ENCODE results near the gene SAMMSON. TPM values are rescaled to one million over a fixed set of nuclear protein-coding genes. Genes with fewer than 3 reads are reported as not detected.

Gene SAMMSON
- total RNA-seq, 2 donors from 2014 or later, result 0.42 TPM; not detected in 1

DNA sequence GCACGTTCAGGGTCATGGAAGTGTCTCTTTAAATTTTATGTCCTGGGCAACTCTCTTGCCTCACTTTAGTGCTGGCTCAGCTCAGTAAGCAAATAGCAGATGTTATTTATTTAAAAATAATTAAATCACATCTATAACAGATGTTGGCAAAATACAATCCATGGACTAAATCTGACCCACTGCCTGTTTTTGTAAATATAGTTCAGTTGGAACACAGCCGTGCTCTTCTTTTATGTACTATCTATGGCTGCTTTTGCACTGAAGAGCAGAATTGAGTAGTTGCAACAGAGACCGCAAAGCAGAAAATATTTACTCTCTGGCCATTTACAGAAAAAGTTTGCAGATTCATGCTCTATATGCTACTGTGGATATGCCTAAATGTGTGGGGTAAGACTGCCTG, 79.2 kb downstream of the SAMMSON start:
- H3K27ac Mint-ChIP-seq, result no peak overlapping the region
- WGBS, 2 experiments (ENCODE audit: insufficient coverage in 1 of 2, insufficient read length in 1 of 2), result 92 to 95% methylated on average over 3 of the region's 3 CpGs
- peaks cover 22% of the 10 kb centered on the region for H3K9me3 Mint-ChIP-seq
- Histone ChIP-seq H3K9me3 (ENCODE audit: control insufficient read depth, low read length) (peaks cover 14% of the 10 kb centered on the region), H3K27ac (ENCODE audit: low read depth, low read length) (no peak overlapping the region), H3K4me1 (ENCODE audit: control insufficient read depth, insufficient read depth, low read length) (peaks cover 4% of the 10 kb centered on the region), H3K36me3 (ENCODE audit: control insufficient read depth, insufficient read depth, low read length) (no peaks in the 10 kb centered on the region), H3K4me3 (ENCODE audit: low read length) (no peak overlapping the region), H3K27me3 (ENCODE audit: control insufficient read depth, insufficient read depth, low read length, poor library complexity, severe bottlenecking) (no peaks in the 10 kb centered on the region), H3K9ac (ENCODE audit: extremely low read depth, low read length, poor library complexity, severe bottlenecking) (no peak overlapping the region)
- H3K4me3 Mint-ChIP-seq, result no peak overlapping the region
- peaks cover 41% of the 10 kb centered on the region for H3K4me1 Mint-ChIP-seq
- peaks cover 9% of the 10 kb centered on the region for H3K36me3 Mint-ChIP-seq (ENCODE audit: low read depth)
- no peak for DNase-seq
- TF ChIP-seq, protein P1, sequence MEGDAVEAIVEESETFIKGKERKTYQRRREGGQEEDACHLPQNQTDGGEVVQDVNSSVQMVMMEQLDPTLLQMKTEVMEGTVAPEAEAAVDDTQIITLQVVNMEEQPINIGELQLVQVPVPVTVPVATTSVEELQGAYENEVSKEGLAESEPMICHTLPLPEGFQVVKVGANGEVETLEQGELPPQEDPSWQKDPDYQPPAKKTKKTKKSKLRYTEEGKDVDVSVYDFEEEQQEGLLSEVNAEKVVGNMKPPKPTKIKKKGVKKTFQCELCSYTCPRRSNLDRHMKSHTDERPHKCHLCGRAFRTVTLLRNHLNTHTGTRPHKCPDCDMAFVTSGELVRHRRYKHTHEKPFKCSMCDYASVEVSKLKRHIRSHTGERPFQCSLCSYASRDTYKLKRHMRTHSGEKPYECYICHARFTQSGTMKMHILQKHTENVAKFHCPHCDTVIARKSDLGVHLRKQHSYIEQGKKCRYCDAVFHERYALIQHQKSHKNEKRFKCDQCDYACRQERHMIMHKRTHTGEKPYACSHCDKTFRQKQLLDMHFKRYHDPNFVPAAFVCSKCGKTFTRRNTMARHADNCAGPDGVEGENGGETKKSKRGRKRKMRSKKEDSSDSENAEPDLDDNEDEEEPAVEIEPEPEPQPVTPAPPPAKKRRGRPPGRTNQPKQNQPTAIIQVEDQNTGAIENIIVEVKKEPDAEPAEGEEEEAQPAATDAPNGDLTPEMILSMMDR (conservative IDR thresholded peaks at IDR 0.05), result no peak
- H3K27me3 Mint-ChIP-seq (ENCODE audit: insufficient read depth), result no peaks in the 10 kb centered on the region

DNA sequence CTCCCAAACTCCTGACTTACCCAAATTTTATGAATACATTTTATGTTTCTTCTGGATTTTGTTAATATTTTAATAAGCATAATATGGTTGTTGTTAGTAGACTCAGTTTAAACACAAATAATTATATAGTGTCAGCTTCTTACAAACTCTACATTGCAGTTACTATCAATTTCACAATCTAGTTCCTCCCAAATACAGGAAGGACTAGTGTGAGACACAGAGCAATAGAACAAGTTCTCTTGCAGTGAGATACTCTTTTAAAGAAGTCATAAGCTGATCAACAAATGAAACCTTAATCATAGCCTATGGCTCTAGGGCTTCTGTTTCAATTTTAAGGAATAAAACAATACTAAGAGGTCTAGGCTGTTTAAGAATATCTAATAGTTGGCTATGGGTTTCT, 86.1 kb downstream of the SAMMSON start:
- DNase-seq, result no peak
- Histone ChIP-seq H3K4me1 (ENCODE audit: control insufficient read depth, insufficient read depth, low read length) (no peaks in the 10 kb centered on the region), H3K9ac (ENCODE audit: extremely low read depth, low read length, poor library complexity, severe bottlenecking) (no peak overlapping the region), H3K9me3 (ENCODE audit: control insufficient read depth, low read length) (no peaks in the 10 kb centered on the region), H3K4me3 (ENCODE audit: low read length) (no peak overlapping the region), H3K27me3 (ENCODE audit: control insufficient read depth, insufficient read depth, low read length, poor library complexity, severe bottlenecking) (no peaks in the 10 kb centered on the region), H3K36me3 (ENCODE audit: control insufficient read depth, insufficient read depth, low read length) (no peaks in the 10 kb centered on the region), H3K27ac (ENCODE audit: low read depth, low read length) (no peak overlapping the region)
- Mint-ChIP-seq H3K4me3 (no peak overlapping the region), H3K9me3 (peaks cover 5% of the 10 kb centered on the region), H3K4me1 (peaks cover 57% of the 10 kb centered on the region), H3K36me3 (ENCODE audit: low read depth) (no peaks in the 10 kb centered on the region), H3K27me3 (ENCODE audit: insufficient read depth) (no peaks in the 10 kb centered on the region), H3K27ac (no peak overlapping the region)
- TF ChIP-seq, protein P1 (conservative IDR thresholded peaks at IDR 0.05), result no peak

- Histone ChIP-seq H3K9ac (ENCODE audit: extremely low read depth, low read length, poor library complexity, severe bottlenecking) (no peak overlapping the region), H3K36me3 (ENCODE audit: control insufficient read depth, insufficient read depth, low read length) (no peaks in the 10 kb centered on the region), H3K4me3 (ENCODE audit: low read length) (no peak overlapping the region), H3K4me1 (ENCODE audit: control insufficient read depth, insufficient read depth, low read length) (no peaks in the 10 kb centered on the region), H3K27ac (ENCODE audit: low read depth, low read length) (no peak overlapping the region), H3K27me3 (ENCODE audit: control insufficient read depth, insufficient read depth, low read length, poor library complexity, severe bottlenecking) (no peaks in the 10 kb centered on the region), H3K9me3 (ENCODE audit: control insufficient read depth, low read length) (no peaks in the 10 kb centered on the region)
- Mint-ChIP-seq H3K9me3 (no peaks in the 10 kb centered on the region), H3K27me3 (ENCODE audit: insufficient read depth) (no peaks in the 10 kb centered on the region), H3K4me1 (peaks cover 57% of the 10 kb centered on the region), H3K27ac (peak overlapping the region; percentile 0), H3K36me3 (ENCODE audit: low read depth) (no peaks in the 10 kb centered on the region), H3K4me3 (no peak overlapping the region)
- TF ChIP-seq, protein P1 (conservative IDR thresholded peaks at IDR 0.05), result no peak
- no peak for DNase-seq
- WGBS, 2 experiments (ENCODE audit: insufficient coverage in 1 of 2, insufficient read length in 1 of 2), result 89% methylated on average over 2 of the region's 2 CpGs; no CpG with 5 or more reads in 1 of the 2 experiments
These were observed 86.8 kb downstream of the SAMMSON start for GRCh38 chr3:70086336-70086735.
